HL-60 (cell line): ENCODE results near the gene RBX1.

Experiments
- DNase-seq, 2 experiments: peaks; one replicate each; pipeline ENCODE4 v3.0.0-alpha.2; 2010 to 2020; ENCODE audit warnings: low read depth in 1 of 2, low spot score in 1 of 2
- H3K27ac ChIP-seq: fragments of 250-450 bp; sonication (Bioruptor Pico); replicated peaks from 2 replicates; pipeline ENCODE4 v1.5.1; 2020; ENCODE audit warnings: mild to moderate bottlenecking, moderate library complexity
- H3K27me3 ChIP-seq: fragments of 250-450 bp; sonication (Bioruptor Pico); 2 replicates; pipeline ENCODE4 v1.5.1; 2021; ENCODE audit warnings: mild to moderate bottlenecking, moderate library complexity; ENCODE audit not compliant: insufficient read depth, poor library complexity, severe bottlenecking
- H3K4me3 ChIP-seq: replicated peaks from 2 replicates; pipeline ENCODE4 v1.5.1; 2011; ENCODE audit warnings: mild to moderate bottlenecking, control low read depth, low read length; ENCODE audit not compliant: insufficient read depth
- CTCF ChIP-seq: IDR thresholded peaks from one replicate; pipeline ENCODE4 v1.5.1; 2011; ENCODE audit warnings: low read length, control low read depth, inconsistent platforms; ENCODE audit not compliant: insufficient read depth
- GABPA ChIP-seq: IDR thresholded peaks from 2 replicates; pipeline ENCODE4 v1.6.1; 2012; ENCODE audit warnings: low read depth
- POLR2AphosphoS5 ChIP-seq: IDR thresholded peaks from 2 replicates; pipeline ENCODE4 v1.6.1; 2012; ENCODE audit warnings: low read depth
- SPI1 ChIP-seq: IDR thresholded peaks from 2 replicates; pipeline ENCODE4 v1.6.1; 2012; ENCODE audit warnings: low read depth, mild to moderate bottlenecking, borderline replicate concordance
- long read RNA-seq: library from polyadenylated mRNA; unstranded; transcript quantifications from one replicate; pipeline ENCODE4 v2.0.0, GENCODE V29; 2020
- TF ChIP-seq, protein P1 (sequence below): IDR thresholded peaks from 2 replicates; pipeline ENCODE4 v1.6.1; 2012; ENCODE audit warnings: low read depth; ENCODE audit not compliant: insufficient replicate concordance

The RBX1 gene
- long read RNA-seq, transcript RBX1-201 (5 exons, 1,188 nt): major isoform, 34 of 40 reads
- long read RNA-seq, partial matches to known transcripts: 1 of 40 reads
- long read RNA-seq, other reads (novel, unspliced or antisense): 5 of 40 reads

DNA sequence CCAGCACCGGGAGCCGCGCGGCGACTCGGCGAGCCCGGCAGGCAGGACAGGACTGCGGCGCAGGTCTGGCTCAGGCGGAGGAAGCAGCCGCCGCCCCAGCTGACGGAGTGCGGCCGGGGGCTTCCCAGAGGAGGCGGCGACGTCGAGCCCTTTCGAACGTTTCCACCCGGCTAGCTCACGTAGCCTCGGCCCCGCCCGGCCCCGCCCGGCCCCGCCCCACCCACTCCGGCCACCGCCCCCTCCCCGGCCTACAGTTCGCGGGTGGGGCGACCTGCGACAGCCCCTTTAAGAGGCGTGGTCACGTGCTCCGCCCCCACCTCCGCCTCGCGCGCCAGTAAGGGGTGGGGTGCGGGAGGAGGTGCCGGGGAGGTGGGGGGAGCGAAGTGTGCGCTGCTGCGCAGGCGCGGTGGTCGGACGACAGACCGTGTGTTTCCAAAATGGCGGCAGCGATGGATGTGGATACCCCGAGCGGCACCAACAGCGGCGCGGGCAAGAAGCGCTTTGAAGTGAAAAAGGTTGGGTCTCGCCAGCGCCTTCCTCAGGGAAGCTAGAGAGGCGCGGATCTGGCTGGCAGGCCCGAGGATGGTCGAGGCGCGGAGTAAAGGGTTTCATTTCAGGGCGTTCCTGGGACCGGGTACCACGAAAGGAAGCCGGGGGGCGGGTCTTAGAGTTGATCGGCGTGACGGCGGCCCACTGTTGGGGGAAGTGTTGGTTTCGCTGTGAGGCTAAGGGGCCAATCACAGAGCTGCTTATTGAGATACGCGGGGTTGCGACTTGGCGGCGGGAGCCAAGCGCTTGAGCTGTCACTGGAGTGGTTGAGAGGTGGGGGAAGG lies at the start of gene RBX1:
RBX1 (plus strand) TSS at position 417 of the 833 bp plus-strand sequence; CDS start at position 438, 21 bp downstream.
- peak within 1 kb of the TSS; percentile 93 for H3K4me3 ChIP-seq
- H3K27me3 ChIP-seq: no peaks in the 10 kb centered on the region
- DNase-seq: peak; percentile 98 to 99
- TF ChIP-seq CTCF (no peak), POLR2AphosphoS5 (peak; percentile 68; the same call in 1 of the 2 replicates), SPI1 (peak; percentile 41; the same call in 1 of the 2 replicates), GABPA (no peak; the same call in 1 of the 2 replicates)
- TF ChIP-seq, protein P1, sequence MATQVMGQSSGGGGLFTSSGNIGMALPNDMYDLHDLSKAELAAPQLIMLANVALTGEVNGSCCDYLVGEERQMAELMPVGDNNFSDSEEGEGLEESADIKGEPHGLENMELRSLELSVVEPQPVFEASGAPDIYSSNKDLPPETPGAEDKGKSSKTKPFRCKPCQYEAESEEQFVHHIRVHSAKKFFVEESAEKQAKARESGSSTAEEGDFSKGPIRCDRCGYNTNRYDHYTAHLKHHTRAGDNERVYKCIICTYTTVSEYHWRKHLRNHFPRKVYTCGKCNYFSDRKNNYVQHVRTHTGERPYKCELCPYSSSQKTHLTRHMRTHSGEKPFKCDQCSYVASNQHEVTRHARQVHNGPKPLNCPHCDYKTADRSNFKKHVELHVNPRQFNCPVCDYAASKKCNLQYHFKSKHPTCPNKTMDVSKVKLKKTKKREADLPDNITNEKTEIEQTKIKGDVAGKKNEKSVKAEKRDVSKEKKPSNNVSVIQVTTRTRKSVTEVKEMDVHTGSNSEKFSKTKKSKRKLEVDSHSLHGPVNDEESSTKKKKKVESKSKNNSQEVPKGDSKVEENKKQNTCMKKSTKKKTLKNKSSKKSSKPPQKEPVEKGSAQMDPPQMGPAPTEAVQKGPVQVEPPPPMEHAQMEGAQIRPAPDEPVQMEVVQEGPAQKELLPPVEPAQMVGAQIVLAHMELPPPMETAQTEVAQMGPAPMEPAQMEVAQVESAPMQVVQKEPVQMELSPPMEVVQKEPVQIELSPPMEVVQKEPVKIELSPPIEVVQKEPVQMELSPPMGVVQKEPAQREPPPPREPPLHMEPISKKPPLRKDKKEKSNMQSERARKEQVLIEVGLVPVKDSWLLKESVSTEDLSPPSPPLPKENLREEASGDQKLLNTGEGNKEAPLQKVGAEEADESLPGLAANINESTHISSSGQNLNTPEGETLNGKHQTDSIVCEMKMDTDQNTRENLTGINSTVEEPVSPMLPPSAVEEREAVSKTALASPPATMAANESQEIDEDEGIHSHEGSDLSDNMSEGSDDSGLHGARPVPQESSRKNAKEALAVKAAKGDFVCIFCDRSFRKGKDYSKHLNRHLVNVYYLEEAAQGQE: peak; percentile 75
- peak within 1 kb of the TSS; percentile 92 for H3K27ac ChIP-seq

GRCh38 chr22:40904101-40904500 lies 47.1 kb upstream of the RBX1 start:
- TF ChIP-seq GABPA (no peak), POLR2AphosphoS5 (no peak), SPI1 (no peak), CTCF (no peak)
- TF ChIP-seq, protein P1: no peak
- no peak overlapping the region for H3K27ac ChIP-seq
- no peak overlapping the region for H3K4me3 ChIP-seq
- DNase-seq: no peak
- no peaks in the 10 kb centered on the region for H3K27me3 ChIP-seq

DNA sequence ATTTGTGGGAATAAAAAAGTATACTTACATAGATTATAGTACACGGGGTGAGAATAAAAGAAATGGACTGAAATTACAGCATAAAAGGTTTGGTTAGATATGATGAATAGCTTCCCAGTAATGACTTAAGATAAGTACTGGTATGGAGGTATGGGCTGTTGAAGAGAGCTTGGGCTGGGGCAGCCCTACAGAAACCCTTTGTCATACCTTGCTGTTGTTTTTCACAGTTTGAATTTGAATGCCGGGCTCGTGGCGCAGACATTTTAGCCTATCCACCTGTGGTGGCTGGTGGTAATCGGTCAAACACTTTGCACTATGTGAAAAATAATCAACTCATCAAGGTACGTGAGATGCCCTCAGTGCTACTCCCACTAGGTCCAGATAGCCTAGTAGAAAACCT lies 42.3 kb upstream of the RBX1 start:
- DNase-seq: no peak
- no peak for TF ChIP-seq CTCF
- no peak for TF ChIP-seq POLR2AphosphoS5
- no peak for TF ChIP-seq SPI1
- no peak for TF ChIP-seq GABPA
- TF ChIP-seq, protein P1: no peak
- H3K4me3 ChIP-seq: no peak overlapping the region
- no peaks in the 10 kb centered on the region for H3K27me3 ChIP-seq
- no peak overlapping the region for H3K27ac ChIP-seq
